Suprapubic skin (tissue), 4 donors: ENCODE measurements around the gene GNAL.

ENCODE experiments used
- POLR2A ChIP-seq, 2 donors: fragments of 450-650 bp; IDR thresholded peaks; one replicate each; pipeline ENCODE4 v1.6.1; 2017; ENCODE audit warnings: antibody characterized with exemption in 2 of 2, mild to moderate bottlenecking in 2 of 2, moderate library complexity in 2 of 2
- POLR2AphosphoS5 ChIP-seq, 3 donors: sonication (generic); formaldehyde crosslinking; IDR thresholded peaks; one replicate each; pipeline ENCODE4 v1.6.1; 2017; ENCODE audit warnings: antibody characterized with exemption in 3 of 3
- TF ChIP-seq, protein P1 (sequence below), 2 donors: fragments of 200-600 bp in 1 of 2; fragments of 450-650 bp in 1 of 2; sonication (generic) in 1 of 2; IDR thresholded peaks; one replicate each; pipeline ENCODE4 v1.5.1; 2016 to 2019; ENCODE audit warnings: antibody characterized with exemption in 2 of 2, mild to moderate bottlenecking in 1 of 2, moderate library complexity in 1 of 2

DNA sequence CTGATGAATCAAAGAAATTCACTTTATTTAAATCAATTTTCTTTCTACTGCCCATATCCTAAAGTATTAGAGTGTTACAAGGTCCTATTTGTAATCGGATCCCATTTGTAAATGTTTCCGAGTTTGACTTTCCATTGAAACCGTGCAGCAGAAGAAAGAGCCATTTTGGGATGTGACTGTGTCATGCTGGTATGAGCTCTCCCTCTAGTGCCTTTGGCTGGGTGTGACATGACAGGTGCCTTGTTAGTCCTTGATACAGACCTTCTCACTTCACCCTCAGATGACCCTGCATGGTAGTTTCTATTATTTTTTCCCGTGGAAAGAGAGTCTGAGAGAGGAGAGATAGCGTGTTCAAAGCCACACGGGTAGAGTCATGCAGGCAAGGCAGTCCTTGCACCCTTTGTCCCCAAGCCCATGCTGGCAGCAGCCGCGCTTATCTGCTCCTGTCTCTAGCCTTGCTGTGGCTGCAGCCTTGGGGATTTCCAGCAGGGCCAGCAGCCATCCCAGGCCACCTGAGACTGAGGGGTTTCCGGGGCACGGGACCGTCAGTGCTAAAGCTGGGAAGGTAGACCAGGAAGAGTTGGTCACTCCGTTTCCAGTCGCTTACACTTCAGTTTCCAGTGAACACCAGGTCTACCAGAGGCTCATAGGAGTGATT is 183.5 kb downstream of the GNAL start:
- TF ChIP-seq POLR2AphosphoS5 (IDR thresholded peaks at IDR 0.05), result no peak
- TF ChIP-seq, protein P1, sequence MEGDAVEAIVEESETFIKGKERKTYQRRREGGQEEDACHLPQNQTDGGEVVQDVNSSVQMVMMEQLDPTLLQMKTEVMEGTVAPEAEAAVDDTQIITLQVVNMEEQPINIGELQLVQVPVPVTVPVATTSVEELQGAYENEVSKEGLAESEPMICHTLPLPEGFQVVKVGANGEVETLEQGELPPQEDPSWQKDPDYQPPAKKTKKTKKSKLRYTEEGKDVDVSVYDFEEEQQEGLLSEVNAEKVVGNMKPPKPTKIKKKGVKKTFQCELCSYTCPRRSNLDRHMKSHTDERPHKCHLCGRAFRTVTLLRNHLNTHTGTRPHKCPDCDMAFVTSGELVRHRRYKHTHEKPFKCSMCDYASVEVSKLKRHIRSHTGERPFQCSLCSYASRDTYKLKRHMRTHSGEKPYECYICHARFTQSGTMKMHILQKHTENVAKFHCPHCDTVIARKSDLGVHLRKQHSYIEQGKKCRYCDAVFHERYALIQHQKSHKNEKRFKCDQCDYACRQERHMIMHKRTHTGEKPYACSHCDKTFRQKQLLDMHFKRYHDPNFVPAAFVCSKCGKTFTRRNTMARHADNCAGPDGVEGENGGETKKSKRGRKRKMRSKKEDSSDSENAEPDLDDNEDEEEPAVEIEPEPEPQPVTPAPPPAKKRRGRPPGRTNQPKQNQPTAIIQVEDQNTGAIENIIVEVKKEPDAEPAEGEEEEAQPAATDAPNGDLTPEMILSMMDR (IDR thresholded peaks at IDR 0.05), result no peak
- no peak for TF ChIP-seq POLR2A (IDR thresholded peaks at IDR 0.05)
